Measurements from ENCODE around the gene ARL16.

The ARL16 gene

DNA sequence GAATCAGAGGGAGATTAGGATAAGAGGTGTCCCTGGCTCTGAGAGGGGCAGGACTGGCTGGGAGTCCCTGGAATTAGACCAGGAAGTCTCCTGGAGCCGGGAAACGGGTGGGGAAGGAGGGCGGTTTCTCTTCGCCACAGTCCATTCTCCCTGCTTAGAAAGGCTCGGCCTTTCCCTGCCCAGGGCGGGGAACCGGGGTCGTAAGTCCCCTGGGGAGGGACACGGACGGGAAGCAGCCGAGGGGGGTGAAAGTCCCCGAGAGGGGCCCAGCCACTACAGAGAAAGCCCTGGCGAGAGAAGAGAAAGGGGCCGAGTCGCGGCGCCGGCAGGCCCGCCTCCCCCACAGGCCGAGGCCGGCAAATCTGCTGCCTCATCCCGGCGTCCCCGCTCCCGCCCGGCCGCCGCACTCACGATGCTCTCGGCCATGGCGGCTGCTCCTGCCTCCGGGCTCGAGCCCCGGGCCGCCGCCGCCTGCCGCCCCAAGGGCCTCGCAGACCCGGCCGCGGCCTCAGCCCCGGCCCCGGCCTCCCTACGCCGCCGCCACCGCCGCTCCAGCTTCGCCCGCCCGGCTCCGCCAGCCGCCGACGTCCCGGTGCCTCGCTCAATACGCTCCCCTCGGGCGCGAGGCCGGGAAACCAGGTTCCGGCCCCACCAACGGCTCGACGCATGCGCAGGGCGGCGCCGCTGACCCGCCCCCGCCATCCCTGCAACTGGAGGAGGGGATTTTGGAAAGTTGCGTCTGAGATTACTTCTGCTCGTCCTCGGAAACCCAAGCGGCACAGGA, 46.9 kb downstream of the ARL16 start, which contains the start of the genes NPLOC4 and TSPAN10:
Gene NPLOC4 (minus strand): TSS at position 608 of the 784 bp plus-strand sequence. CDS start 182 bp downstream, at position 426.
Gene TSPAN10 (plus strand): TSS at position 692 of the 784 bp plus-strand sequence. CDS start 5,217 bp downstream, outside the sequence.
- TF ChIP-seq, protein P1, sequence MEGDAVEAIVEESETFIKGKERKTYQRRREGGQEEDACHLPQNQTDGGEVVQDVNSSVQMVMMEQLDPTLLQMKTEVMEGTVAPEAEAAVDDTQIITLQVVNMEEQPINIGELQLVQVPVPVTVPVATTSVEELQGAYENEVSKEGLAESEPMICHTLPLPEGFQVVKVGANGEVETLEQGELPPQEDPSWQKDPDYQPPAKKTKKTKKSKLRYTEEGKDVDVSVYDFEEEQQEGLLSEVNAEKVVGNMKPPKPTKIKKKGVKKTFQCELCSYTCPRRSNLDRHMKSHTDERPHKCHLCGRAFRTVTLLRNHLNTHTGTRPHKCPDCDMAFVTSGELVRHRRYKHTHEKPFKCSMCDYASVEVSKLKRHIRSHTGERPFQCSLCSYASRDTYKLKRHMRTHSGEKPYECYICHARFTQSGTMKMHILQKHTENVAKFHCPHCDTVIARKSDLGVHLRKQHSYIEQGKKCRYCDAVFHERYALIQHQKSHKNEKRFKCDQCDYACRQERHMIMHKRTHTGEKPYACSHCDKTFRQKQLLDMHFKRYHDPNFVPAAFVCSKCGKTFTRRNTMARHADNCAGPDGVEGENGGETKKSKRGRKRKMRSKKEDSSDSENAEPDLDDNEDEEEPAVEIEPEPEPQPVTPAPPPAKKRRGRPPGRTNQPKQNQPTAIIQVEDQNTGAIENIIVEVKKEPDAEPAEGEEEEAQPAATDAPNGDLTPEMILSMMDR (IDR thresholded peaks at IDR 0.05; ENCODE audit: low read depth, low read length): no peak
- H3K4me3 ChIP-seq (ENCODE audit: low read depth, low read length): peak within 1 kb of the TSS; percentile 79

GRCh38 chr17:81635973-81636504, 47.6 kb downstream of the ARL16 start:
- H3K4me3 ChIP-seq (ENCODE audit: low read depth, low read length): peak overlapping the region; percentile 79
- TF ChIP-seq, protein P1 (IDR thresholded peaks at IDR 0.05; ENCODE audit: low read depth, low read length): no peak

DNA sequence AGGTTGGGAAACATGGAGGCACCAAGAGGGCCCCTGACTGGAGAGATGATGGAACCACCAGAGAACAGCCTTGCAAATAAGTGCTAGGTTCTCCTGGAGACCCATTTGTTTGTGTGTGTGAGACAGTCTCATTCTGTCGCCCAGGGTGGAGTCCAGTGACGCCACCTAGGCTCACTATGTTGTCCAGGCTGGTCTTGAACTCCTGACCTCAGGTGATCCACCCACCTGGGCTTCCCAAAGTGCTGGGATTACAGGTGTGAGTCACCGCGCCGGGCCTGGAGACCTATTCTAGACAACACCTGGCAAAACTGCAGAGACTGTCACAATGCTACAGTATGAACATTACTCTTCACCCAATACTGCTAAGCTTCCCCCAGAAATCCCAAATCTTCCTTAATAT, 48.2 kb downstream of the ARL16 start:
- peak overlapping the region; percentile 79 for H3K4me3 ChIP-seq (ENCODE audit: low read depth, low read length)
- TF ChIP-seq, protein P1 (IDR thresholded peaks at IDR 0.05; ENCODE audit: low read depth, low read length): no peak

DNA sequence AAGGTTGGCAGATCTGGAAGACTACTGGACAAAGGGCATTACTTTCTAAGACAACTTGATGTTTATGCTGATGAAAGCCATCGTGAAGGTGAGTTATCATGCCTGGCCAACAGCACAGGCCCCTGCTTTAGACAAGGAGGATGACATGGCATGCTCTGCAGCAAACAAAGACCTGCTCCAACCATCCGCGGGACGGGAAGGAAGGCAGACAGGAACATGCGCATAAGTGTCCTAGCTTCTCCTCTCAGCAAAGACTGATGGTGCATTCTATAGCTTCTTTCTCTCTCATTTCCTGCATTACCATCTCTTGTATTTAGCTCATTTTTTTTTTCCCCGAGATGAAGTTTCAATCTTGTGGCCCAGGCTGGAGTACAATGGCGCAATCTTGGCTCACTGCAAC, 52.1 kb downstream of the ARL16 start:
- no peak overlapping the region for H3K4me3 ChIP-seq (ENCODE audit: low read depth, low read length)
- TF ChIP-seq, protein P1 (IDR thresholded peaks at IDR 0.05; ENCODE audit: low read depth, low read length): no peak
